Measurements from ENCODE around the gene RNF217. TPM values are rescaled to one million over a fixed set of nuclear protein-coding genes. Genes with fewer than 3 reads are reported as not detected.

The RNF217 gene
- total RNA-seq, 3 donors from 2014 or later (not counting 1 experiment from before 2014, with no cell fraction given): 3.3 to 9.5 (median 4.4) TPM

DNA sequence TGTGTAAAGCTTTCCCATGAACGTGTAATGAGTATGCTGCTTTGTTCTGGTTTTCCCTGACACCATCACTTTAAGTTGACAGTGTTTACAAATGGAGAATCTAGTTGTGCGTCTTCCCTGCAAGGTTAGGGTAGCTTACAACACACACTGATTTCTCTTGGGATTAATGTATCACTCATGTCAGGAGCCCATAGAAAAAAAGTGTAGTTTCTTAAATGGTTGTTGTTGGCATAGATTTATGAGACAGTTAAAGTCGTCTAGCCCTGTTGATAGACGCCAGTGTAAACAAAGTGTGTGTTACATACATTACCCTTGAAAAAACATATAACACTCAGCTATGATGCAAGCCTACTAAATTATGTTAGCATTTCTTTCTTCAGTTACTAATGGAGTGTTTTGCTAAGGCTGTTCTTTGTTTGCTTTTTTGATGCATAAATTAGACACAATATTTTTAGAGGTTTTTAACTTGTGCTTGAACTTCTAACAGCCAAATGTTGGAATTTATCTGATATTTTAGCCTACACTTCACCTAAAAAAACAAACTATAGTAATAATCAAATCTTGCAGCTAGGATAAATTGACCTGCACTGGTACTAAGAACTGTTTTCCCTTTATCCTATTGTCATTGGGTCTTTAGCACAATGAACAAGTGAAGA lies 88.6 kb downstream of the RNF217 start:
- Mint-ChIP-seq H3K36me3 (no peaks in the 10 kb centered on the region), H3K27me3 (ENCODE audit: low read depth in 2 of 2) (peaks cover 0 to 5% of the 10 kb centered on the region in 2 donors), H3K27ac (no peak overlapping the region), H3K4me1 (peaks cover 0 to 7% of the 10 kb centered on the region in 2 donors), H3K9me3 (no peaks in the 10 kb centered on the region), H3K4me3 (no peak overlapping the region)
- TF ChIP-seq, protein P1, sequence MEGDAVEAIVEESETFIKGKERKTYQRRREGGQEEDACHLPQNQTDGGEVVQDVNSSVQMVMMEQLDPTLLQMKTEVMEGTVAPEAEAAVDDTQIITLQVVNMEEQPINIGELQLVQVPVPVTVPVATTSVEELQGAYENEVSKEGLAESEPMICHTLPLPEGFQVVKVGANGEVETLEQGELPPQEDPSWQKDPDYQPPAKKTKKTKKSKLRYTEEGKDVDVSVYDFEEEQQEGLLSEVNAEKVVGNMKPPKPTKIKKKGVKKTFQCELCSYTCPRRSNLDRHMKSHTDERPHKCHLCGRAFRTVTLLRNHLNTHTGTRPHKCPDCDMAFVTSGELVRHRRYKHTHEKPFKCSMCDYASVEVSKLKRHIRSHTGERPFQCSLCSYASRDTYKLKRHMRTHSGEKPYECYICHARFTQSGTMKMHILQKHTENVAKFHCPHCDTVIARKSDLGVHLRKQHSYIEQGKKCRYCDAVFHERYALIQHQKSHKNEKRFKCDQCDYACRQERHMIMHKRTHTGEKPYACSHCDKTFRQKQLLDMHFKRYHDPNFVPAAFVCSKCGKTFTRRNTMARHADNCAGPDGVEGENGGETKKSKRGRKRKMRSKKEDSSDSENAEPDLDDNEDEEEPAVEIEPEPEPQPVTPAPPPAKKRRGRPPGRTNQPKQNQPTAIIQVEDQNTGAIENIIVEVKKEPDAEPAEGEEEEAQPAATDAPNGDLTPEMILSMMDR (IDR thresholded peaks at IDR 0.05): no peak
- no peak overlapping the region for H3K27ac ChIP-seq (ENCODE audit: low read length)
- WGBS (ENCODE audit: insufficient coverage): 86% methylated on average over 4 of the region's 4 CpGs
- intact Hi-C loops (cut with micrococcal nuclease): no loop called here
- H3K27me3 ChIP-seq (ENCODE audit: control insufficient read depth, insufficient read depth, low read length): no peaks in the 10 kb centered on the region
- no peak overlapping the region for H3K4me3 ChIP-seq (ENCODE audit: low read length)
- no peak for ATAC-seq
- no peak for DNase-seq
- no peaks in the 10 kb centered on the region for H3K9me3 ChIP-seq (ENCODE audit: control insufficient read depth, insufficient read depth, low read length)
- no peaks in the 10 kb centered on the region for H3K36me3 ChIP-seq (ENCODE audit: control insufficient read depth, insufficient read depth, low read length)
- no peaks in the 10 kb centered on the region for H3K4me1 ChIP-seq (ENCODE audit: control insufficient read depth, insufficient read depth, low read length)

DNA sequence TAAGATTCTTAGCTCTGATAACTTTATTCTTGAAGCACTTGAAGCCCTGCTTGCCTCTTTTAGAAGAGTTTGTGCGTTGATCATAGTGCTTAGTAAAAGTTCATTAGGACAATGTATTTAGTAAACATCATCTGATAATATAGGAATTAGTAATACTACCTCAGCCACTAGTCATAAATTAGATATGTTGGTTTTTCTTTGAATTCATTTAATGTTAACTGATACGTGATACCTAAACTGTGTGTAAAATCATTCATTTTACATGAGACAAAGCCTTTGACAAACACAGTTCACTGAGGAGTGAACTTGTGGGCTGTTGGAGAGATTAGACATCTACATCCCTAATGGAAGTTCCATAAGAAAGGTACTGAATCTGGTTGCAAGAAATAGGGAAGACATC lies 91.6 kb downstream of the RNF217 start:
- H3K27me3 ChIP-seq (ENCODE audit: control insufficient read depth, insufficient read depth, low read length): no peaks in the 10 kb centered on the region
- no peaks in the 10 kb centered on the region for H3K9me3 Mint-ChIP-seq
- no peak overlapping the region for H3K27ac ChIP-seq (ENCODE audit: low read length)
- no peak overlapping the region for H3K4me3 ChIP-seq (ENCODE audit: low read length)
- H3K27me3 Mint-ChIP-seq (ENCODE audit: low read depth in 2 of 2): peaks cover 0 to 5% of the 10 kb centered on the region in 2 donors
- H3K36me3 ChIP-seq (ENCODE audit: control insufficient read depth, insufficient read depth, low read length): no peaks in the 10 kb centered on the region
- H3K4me1 ChIP-seq (ENCODE audit: control insufficient read depth, insufficient read depth, low read length): no peaks in the 10 kb centered on the region
- H3K9me3 ChIP-seq (ENCODE audit: control insufficient read depth, insufficient read depth, low read length): no peaks in the 10 kb centered on the region
- intact Hi-C loops (cut with micrococcal nuclease): no loop called here
- H3K4me1 Mint-ChIP-seq: peaks cover 0 to 7% of the 10 kb centered on the region in 2 donors
- TF ChIP-seq, protein P1 (IDR thresholded peaks at IDR 0.05): no peak
- no peak overlapping the region for H3K27ac Mint-ChIP-seq
- H3K36me3 Mint-ChIP-seq: no peaks in the 10 kb centered on the region
- no CpG with 5 or more reads among the region's 2 CpGs for WGBS (ENCODE audit: insufficient coverage)
- ATAC-seq (no peak), DNase-seq (no peak)
- H3K4me3 Mint-ChIP-seq: no peak overlapping the region

DNA sequence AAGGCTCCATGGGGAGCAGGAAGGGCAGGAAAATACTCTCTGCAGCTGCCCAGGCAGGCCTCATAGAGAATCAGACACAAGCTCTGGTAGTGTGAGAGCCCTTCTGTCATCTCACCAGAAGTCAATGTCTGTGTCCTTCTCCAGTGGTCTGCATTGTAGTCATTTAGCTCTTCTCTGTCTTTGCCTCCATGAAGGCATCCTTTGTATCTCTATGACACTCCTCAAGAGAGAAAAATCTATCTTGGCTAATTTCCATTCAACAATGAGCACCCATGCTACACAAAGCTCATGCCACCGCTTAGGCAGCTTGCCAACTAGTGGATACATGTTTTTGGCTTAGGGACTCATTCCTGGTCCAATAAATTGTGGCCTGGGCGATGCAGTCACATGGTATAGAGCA lies 92.1 kb downstream of the RNF217 start:
- no peak overlapping the region for H3K4me3 Mint-ChIP-seq
- H3K36me3 Mint-ChIP-seq: no peaks in the 10 kb centered on the region
- TF ChIP-seq, protein P1 (IDR thresholded peaks at IDR 0.05): no peak
- Histone ChIP-seq H3K27ac (ENCODE audit: low read length) (no peak overlapping the region), H3K4me3 (ENCODE audit: low read length) (no peak overlapping the region), H3K9me3 (ENCODE audit: control insufficient read depth, insufficient read depth, low read length) (no peaks in the 10 kb centered on the region), H3K27me3 (ENCODE audit: control insufficient read depth, insufficient read depth, low read length) (no peaks in the 10 kb centered on the region), H3K4me1 (ENCODE audit: control insufficient read depth, insufficient read depth, low read length) (no peaks in the 10 kb centered on the region), H3K36me3 (ENCODE audit: control insufficient read depth, insufficient read depth, low read length) (no peaks in the 10 kb centered on the region)
- no peaks in the 10 kb centered on the region for H3K9me3 Mint-ChIP-seq
- DNase-seq (no peak), ATAC-seq (no peak)
- H3K27me3 Mint-ChIP-seq (ENCODE audit: low read depth in 2 of 2): peaks cover 0 to 5% of the 10 kb centered on the region in 2 donors
- WGBS (ENCODE audit: insufficient coverage): 92% methylated on average over 2 of the region's 2 CpGs
- H3K4me1 Mint-ChIP-seq: peaks cover 0 to 7% of the 10 kb centered on the region in 2 donors
- H3K27ac Mint-ChIP-seq: no peak overlapping the region
- intact Hi-C loops (cut with micrococcal nuclease): no loop called here
